B cell (primary cell): ENCODE data around the gene REV1.

ENCODE experiments used
- CTCF ChIP-seq: fragments of 200-600 bp; IDR thresholded peaks from one replicate; pipeline ENCODE4 v1.8.0; 2022; ENCODE audit warnings: antibody characterized with exemption, mild to moderate bottlenecking
- EZH2 ChIP-seq: IDR thresholded peaks from 2 replicates; pipeline ENCODE4 v1.6.1; 2012; ENCODE audit warnings: borderline replicate concordance, low read depth, mild to moderate bottlenecking, moderate library complexity, low read length; ENCODE audit not compliant: insufficient read depth, poor library complexity, severe bottlenecking

GRCh38 chr2:99356853-99357252 is 133.0 kb downstream of the REV1 start:
- TF ChIP-seq CTCF, result no peak
- no peak for TF ChIP-seq EZH2
